GM04503 (cell line): ENCODE data around the gene SERBP1.
"Not testable (repeated sequence)": the region's sequence is repeated elsewhere in the genome, so short reads cannot be mapped to it uniquely, and the experiment has no call there.

Source experiments
- DNase-seq: peaks from one replicate; pipeline ENCODE4 v3.0.0-alpha.2; 2012; ENCODE audit warnings: low read depth

SERBP1 gene

DNA sequence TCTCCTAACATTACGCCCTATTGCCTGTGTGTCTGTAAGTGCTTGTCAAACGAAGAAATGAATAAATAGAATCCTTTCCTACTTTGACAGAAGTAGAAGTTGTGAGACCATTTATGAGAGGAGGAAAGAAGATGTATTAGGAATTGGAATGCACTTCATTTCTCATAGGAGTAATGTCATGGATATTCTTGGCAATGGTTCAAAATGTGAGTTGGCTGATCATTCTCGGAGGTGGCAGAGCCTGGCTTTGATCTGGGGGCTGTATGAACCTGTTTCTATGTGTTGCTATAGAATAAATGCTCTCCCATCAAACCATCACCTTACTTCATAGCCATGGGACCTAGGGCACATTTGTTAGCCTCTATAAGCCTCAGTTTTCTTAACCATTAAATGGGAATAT is 10.1 kb upstream of the SERBP1 start:
- no peak for DNase-seq

DNA sequence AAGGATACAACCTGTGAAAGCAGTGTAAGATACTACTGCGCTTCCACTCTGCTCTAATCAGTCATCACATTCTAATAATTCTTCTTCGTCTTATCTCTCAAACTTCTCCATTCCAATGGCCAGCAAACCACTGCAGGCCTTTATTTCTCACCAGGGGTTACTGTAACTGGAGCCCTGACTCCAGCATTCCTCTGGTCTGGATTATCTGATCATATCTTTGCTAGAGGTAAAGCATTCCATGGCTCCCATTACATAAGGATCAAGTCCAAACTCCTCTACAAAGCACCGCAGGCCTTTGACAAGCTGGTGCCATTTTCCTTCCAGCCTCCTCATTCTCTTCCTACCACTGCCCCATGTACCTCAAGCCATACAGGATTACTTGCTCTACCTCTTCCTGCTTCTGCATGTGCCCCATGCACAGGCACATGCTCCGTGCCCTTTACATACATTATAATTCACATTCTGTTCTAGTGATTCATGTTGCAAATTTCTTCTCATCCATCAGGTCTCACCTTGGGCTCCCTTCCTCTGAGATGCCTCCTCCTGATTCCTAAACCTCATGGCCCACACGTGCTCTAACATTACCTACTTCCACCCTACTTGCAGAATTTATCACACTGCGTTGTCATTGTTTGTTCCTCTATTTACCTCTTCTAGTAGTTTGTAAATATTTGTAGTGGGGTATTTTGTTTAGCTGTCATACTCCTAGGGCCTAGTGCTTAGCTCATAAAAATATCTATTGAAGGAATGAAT is 9.3 kb upstream of the SERBP1 start:
- no peak for DNase-seq

DNA sequence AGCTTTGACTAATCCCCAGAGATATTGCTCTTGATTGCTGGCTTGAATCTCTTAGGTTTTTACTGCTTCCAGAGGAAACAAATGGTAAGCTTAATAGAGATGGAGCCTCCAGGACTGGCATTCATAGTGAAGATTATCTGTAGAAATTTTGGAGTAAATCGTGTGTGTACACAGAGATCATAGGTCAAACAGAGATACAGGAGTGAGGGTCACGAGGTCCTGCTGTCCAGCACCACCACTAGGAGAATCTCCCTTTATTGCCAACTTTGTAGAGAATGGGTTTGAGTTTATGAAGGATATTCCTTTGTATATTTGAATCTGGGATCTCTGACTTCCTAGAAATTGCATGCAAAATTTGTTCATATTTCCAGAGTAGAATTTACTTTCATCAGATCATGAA is 7.8 kb upstream of the SERBP1 start:
- DNase-seq = no peak

DNA sequence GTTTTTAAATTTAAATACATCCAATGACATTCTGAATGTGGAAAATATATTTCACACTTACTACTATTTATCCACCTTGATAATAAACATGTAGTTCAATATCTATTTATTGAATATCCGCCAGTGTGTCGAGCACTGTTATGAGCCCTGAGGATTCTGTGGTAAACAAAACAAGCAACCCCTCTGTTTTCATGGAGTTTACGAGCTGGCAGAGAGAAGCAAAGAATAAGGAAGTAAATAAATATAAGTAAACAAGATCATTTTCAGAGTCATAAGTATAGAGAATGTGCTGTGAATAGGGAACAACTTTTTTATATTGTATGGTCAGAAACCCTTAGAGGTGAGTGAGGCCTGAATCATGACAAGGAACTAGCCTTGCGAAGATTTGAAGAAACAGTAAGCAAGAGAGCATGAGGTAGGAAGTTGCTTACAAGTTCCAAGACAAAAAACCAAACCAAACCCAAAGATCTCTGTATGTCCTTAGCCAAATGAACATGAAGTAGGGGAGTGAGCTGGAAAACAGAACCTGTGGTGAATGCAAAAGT is 6.4 kb upstream of the SERBP1 start:
- DNase-seq = no peak

DNA sequence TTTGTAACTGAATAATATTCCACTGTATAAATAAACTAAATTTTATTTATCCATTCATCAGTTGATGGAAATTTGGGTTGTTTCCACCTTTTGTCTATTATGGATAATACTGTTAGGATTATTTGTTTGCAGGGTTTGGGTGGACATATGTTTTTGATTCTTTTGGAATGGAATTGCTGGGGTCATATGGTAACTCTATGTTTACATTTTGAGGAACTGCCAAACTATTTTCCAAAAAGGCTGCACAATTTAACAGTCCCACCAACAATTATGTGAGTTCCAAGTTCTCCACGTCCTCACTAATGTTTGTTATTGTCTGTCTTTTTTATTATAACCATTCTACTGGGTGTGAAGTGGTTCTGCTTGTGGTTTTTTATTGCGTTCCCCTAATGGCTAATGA is 4.3 kb upstream of the SERBP1 start:
- DNase-seq = no peak

DNA sequence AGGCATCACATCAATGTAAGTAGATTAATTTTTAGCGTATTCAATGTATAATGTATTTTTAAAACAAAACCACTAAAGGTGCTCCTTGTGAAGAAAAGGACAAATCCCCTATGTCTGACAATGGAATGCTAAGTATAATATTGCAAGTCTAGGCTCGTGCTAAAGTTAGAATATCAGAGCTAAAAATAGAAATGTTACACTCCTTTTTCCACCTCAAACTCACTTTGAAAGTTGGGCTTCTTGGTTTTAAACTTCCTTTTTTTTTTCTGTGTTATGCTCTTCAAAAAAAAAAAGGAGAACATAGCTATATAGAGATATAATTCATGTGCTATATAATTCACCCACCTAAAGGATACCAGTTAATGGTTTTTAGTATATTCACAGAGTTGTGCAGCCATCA is 3.6 kb upstream of the SERBP1 start:
- DNase-seq = no peak

DNA sequence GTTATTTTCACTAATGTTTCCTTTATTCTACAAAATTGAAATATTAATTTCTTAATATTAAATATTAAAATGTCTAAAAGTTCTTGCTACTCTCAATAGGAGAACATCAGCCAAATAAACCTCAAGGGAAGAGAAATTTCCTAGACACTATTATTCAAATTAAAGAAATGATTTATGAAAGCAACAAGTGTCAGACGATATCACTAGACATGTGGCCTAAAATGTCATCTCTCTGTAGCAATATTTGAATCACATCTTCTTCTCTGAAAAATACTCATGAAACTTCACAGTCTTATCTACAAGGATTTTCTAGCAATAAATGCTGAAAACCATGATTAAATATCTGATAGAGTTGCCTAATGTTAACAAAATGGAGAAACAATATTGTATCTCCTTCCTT is 2.5 kb upstream of the SERBP1 start:
- no peak for DNase-seq

DNA sequence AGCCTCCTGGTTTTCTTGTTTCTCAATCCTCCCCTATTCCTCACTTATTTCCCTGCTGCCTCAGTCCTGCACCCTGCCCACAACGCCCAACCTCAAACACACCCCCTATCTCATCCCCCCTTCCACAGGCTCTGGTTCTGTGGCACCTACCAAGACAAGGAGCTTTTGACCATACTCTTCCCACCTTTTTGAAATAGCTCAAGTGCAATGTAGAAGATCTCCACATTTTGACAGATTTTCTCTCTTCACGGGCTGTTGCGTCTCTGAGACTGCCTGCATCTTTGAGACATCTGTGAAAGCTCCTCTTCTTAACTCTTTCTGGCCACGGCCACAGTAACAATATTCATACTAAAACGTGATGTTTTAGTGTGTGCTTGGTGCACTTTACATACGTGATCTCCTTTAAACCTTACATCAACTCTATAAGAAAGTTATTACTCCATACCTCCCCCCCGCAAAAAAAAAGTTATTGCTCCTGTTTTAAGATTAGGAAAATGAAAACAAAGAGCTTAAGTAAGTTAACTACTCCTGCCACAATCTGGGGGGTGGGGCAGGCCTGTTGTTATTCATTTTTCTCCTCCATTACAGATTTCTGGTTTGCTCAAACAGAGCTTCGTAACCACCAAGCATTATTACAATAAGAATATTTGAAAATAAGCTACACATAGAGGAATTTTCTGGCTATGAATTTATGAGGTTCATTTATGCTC is 1.8 kb upstream of the SERBP1 start:
- DNase-seq = no peak

DNA sequence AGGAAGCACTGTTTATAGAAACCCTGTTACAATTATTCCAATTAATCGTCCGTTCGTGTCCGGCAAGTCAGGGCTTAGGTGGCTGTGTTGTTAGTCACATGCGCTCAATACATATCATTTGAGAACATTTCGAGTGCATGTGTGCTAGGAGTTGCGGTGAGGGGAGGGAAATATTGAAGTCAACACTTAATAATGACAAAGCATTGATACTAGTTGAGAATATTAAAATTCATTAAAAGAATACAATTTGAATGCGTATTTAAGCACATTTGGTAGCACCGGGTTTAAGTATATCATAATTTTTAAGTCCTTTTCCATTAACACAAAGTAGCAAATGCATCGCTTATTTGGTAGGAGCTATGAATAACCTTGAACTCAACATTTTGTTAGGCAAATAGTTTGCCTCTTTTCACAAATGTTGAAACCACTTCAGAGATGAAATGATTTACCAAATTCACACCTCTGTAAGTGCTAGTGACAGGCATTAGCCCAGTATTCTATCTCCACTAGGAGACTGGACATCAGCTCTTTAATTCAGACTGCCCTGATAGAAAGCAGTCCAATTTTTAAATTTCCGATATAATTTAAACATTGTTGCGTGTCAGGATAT is 1.1 kb upstream of the SERBP1 start:
- DNase-seq = no peak

DNA sequence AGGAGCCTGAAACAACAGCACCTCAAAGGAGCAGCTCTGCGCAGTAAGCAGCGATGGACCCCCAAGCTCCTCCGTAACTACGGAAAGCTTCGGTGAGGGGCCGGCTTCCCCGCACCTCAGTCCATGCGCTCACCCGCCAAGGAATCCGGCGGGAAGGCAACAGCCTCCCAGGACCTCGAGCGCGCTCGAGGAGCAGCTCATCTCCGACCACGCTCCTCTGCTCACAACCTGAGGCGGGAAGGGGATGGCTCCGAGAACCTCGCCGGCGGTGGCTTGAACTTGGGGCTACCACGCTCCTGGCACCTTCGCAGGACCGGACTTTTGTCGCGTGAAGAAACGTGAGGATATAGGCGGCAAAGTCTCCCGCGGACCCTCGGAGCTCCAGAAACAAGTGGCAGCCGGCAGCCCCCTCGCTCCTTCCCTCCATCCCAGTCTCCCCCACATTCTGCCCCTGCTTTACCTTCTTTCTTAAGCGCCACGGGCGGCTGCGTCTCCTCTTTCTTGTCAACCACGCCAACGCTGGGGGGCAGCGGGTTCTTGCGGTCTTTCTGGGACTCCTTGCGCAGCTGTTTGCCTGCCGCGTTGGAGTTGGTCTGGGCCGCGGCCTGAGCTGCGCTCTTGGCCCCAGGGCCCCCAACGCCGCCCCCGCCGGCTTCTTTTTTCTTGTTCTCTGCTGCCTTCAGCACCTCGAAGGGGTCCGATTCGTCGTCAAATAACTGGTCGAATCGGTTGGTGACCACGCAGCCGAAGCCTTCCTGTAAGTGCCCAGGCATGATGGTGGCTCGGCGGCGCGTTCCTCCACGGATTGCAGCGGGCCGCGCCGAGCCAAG is 459 bp downstream of the SERBP1 start:
- no peak for DNase-seq

DNA sequence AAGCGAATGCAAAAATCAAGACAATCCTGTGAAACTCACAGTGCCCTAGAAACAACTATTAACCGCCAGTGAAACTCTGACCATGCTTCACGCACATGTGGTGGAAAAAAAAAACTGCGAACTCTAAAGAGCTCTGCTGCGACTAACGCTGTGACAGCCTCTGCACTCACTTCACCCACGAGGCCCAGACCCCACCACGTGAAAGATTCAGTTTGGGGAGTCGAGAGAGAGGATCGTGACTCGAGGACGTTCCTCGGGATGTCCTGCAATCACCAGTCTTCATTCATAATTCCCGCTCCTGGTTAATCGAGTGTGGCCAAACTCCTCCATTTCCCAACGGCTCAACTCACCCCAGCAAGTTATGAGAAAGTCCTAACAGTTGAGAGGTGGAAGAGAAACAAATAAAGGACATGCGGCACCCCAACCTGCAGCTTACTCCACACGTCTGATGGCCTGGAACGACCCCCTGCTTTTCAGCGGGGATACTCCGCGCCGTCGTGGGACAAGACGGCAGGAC is 1.1 kb downstream of the SERBP1 start:
- DNase-seq = no peak

DNA sequence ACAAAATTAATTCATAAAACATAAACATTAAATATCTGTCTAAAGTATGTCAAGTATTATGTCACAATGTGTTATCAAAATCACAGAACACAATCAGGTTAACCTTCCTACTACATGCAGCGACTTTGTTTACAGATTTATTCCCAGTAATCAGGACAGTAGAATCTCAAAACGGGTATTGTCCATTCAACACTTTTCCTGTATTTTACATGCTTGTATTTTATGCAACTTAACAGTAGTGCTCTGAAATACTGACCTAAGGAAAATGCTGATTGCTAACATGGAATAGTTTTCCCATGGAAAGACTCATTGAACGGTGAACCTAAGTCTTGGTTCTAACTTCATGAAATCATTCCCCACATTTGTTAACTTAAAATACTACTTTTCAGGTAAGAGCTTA is 2.3 kb downstream of the SERBP1 start:
- no peak for DNase-seq

DNA sequence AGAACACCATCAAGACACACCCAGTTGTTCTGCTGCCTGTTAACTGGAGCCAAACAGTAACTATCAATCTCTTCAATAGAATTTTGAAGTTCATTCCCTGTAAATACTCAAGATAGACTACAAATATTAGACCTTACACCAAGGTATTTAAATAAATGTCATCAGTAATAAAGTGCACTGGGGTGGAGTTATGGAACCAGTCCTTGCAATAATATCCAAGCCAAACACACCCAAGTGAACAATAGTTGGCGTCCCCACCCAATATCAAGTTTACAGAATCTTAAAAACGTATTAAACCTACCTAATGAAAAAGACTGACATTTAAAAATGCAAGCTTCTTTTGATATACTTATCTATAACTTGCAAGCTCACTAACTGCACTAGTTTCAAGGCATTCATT is 2.7 kb downstream of the SERBP1 start:
- DNase-seq = no peak

DNA sequence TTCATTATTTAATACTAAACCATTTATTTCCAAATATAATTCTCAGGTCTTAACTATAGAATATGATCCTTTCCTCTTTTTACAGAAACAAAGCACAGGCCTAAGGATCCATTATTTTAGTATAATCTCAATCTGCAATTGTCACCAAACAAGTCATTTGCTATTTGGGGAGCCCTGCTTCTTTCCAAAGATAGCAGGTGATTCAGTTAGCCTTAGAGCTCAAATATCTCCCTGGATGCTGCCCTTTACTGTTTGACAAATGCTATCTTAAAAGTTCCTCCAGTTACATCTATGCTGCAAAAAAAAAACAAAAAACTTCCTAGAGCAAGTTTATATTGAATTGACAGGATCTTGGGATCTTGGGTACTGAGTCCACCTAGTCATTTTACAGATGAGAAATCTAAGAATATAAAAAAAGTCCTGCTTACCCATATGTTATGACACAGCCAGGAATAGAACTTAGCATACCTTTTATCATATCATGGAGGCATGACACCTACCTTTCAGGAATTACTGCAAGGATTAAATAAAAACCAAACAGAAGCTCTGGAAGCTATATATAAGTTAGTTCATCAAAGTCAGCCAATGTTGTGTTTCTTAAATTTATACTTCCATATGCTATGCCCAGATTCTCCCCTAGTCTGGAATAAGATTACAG is 9.2 kb downstream of the SERBP1 start:
- DNase-seq = no peak

DNA sequence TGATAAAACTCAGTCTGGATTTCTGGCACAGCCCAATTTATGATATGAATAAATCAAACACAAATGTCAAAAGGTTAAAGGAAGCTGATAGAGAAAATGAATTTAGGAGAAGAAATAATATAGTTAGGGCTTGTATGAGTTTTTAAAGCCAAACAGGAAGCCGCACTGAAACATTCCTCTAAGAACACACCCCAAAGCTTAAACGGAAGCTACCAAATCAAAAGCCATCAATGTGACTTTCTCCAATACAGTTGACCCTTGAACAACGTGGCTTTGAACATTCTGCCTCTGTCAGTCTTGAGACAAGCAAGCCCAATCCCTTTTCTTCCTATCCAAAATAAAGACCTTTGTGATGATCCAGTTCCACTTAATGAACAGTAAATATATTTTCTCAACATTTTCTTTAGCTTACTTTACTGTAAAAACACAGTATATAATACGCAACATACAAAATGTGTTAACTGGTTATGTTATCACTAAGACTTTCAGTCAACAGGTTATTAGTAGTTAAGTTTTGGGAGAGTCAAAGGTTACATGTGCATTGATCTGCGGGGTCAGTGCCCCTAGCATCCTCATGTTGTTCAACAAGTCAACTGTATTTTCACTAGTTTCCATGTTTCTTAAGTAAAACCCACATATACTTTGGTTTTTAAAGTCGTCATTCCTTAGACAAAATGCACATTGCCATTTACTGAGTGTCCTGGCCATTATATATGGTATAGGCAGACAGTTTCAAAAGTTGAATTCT is 11.2 kb downstream of the SERBP1 start:
- no peak for DNase-seq

DNA sequence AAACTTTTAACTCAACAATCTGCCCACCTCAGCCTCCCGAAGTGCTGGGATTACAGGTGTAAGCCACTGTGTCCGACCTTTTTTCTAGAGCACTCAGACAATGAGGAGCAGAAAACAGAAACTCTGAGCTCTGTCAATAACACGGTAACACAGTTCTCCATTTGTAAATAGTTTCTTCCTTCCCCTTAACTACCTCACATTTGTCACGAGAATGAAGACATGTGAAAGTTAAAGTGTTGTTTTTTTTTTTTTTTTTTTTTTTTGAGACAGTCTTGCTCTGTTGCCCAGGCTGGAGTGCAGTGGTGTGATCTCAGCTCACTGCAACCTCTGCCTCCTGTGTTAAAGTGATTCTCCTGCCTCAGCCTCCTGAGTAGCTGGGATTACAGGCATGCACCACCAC is 12.5 kb downstream of the SERBP1 start:
- not testable (repeated sequence) for DNase-seq

DNA sequence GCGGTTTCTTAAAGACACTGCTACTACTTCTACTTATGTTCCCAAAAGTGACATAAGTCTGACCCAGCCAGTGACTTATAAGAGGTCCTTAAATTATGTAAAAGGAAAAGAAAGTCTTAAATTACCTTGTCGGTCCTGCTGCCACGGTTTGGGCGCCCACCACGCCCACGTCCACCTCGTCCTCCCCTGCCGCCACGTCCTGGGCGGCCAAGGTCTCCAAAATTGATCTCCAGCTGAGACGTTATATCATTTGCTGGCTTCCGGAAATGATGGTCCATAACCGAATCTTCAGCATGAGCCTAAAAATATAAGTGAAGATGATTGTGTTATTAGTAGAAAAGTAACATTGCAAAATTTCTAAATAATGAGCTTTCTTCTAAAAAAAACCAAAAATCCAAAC is 15.2 kb downstream of the SERBP1 start:
- DNase-seq = no peak

DNA sequence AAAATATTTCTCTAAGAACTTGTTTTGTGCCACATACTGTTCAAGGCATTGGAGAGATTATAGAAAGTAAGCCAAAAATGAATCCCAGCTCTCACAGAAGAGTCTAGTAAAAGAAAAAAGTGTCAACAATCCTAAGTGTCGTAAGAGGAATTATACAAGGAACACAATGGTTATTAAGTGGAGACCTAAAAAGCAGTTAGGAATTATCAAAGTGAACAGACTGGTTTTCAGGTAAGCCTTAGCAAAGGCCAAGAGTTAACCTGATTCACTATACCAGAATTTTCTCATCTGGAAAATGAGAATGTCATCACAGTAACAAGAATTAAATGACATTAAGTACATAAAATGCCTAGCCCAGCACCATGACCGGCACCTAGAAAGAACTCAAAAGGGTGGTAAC is 15.6 kb downstream of the SERBP1 start:
- no peak for DNase-seq

DNA sequence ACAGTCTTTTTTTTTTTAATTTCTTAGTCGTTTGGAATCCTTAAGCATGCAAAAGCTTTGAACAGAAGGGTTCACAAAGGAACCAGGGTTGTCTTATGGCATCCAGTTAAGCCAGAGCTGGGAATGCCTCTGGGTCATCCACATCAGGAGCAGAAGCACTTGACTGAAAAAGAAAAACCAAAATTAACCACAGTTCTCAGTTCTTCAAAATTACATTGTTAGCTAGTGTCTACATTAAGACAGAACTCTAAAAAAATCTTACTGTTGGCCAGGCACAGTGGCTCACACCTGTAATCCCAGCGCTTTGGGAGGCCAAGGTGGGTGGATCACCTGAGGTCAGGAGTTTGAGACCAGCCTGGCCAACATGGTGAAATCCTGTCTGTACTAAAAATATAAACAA is 17.1 kb downstream of the SERBP1 start:
- not testable (repeated sequence) for DNase-seq

DNA sequence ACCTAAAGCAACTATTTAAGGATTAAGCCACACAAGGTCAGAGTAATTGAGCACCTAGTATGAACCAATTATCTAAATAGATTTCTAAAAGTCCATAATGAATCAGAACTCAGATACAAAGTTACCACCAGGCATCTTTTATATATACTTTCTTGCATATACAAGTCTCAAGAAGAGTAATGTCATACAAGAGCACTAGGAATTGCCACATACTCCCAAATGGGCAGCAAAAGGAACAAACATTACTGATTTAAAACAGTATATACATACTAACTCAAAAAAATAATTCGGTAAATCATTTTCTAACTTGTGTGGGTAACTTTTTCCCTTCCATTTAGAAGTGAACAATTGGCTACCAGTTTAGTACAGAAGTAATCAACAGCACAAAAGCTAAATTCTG is 22.1 kb downstream of the SERBP1 start:
- DNase-seq = no peak

DNA sequence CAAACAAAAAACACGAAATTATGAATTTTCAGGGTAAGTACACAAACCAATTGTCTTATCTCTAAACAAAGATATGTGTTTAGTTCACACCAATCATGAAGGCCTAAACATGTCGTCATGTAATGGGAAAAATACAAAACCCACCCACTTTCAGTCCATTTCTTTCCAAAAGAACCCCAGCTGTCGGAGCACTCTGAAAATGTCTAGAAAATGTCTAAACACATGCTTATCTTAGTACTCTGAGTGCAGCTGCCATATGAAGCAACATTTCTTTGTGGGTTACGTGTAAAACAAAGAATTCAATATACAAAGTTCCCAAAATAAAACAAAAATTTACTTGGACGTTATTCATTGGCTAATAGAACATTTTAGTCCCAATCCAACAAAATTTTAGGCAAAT is 22.7 kb downstream of the SERBP1 start:
- no peak for DNase-seq
